ENCODE data around the gene MYO16.

DNA sequence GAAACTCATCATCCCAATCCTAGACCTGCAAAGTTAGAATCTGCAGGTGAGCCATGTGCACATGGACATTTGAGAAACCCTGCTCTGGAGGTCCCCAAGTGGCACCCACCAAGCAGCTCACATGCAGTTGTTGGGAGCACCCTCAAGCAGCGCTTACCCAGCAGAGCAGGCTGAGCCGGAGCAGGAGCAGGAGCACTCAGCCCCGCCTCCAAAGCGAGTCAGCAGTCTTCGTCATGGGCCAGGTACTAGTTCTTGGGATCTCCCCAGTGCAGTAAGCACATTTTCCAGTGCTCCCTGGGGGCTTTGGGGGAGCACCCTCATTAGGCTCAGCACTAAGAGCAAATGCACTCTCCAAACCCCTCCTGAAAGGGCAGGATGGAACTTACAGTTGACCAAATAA is 584.3 kb downstream of the MYO16 start:
- TF ChIP-seq, protein P1, sequence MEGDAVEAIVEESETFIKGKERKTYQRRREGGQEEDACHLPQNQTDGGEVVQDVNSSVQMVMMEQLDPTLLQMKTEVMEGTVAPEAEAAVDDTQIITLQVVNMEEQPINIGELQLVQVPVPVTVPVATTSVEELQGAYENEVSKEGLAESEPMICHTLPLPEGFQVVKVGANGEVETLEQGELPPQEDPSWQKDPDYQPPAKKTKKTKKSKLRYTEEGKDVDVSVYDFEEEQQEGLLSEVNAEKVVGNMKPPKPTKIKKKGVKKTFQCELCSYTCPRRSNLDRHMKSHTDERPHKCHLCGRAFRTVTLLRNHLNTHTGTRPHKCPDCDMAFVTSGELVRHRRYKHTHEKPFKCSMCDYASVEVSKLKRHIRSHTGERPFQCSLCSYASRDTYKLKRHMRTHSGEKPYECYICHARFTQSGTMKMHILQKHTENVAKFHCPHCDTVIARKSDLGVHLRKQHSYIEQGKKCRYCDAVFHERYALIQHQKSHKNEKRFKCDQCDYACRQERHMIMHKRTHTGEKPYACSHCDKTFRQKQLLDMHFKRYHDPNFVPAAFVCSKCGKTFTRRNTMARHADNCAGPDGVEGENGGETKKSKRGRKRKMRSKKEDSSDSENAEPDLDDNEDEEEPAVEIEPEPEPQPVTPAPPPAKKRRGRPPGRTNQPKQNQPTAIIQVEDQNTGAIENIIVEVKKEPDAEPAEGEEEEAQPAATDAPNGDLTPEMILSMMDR (conservative IDR thresholded peaks at IDR 0.05): no peak
- no peak for TF ChIP-seq ZFX (IDR thresholded peaks at IDR 0.05)

Measured in C4-2B (cell line).